Neural progenitor cell (in vitro differentiated cells): Measurements from ENCODE around the gene H2AZ2. TPM values are rescaled to one million over a fixed set of nuclear protein-coding genes. Genes with fewer than 3 reads are reported as not detected.
A peak's percentile ranks its signal among the peaks of the same experiment; 100 is the strongest.
"Not testable (repeated sequence)": the region's sequence is repeated elsewhere in the genome, so short reads cannot be mapped to it uniquely, and the experiment has no call there.

ENCODE experiments used
- DNase-seq: peaks from one replicate; pipeline ENCODE4 v3.0.0-alpha.2; 2016; ENCODE audit warnings: low spot score
- H2AFZ ChIP-seq: fragments of 200-600 bp; sonication (generic); replicated peaks from 2 replicates; pipeline ENCODE4 v1.6.1; 2016; ENCODE audit warnings: antibody characterized with exemption
- H3F3A ChIP-seq: fragments of 200-600 bp; sonication (generic); 2 replicates; pipeline ENCODE4 v1.6.1; 2016; ENCODE audit warnings: antibody characterized with exemption, low read depth
- H3K27ac ChIP-seq: fragments of 200-600 bp; sonication (generic); 2 replicates; pipeline ENCODE4 v1.5.1; 2016; ENCODE audit warnings: mild to moderate bottlenecking
- H3K27me3 ChIP-seq: fragments of 200-600 bp; sonication (generic); 2 replicates; pipeline ENCODE4 v1.6.1; 2016; ENCODE audit warnings: mild to moderate bottlenecking, moderate library complexity
- H3K36me3 ChIP-seq: fragments of 200-600 bp; sonication (generic); 2 replicates; pipeline ENCODE4 v1.5.1; 2016
- H3K4me1 ChIP-seq: fragments of 200-600 bp; sonication (generic); 2 replicates; pipeline ENCODE4 v1.6.1; 2016; ENCODE audit warnings: mixed run types
- H3K4me2 ChIP-seq: fragments of 200-600 bp; sonication (generic); 2 replicates; pipeline ENCODE4 v1.6.1; 2016
- H3K4me3 ChIP-seq: fragments of 200-600 bp; sonication (generic); 2 replicates; pipeline ENCODE4 v1.5.1; 2016
- H3K79me2 ChIP-seq: fragments of 200-600 bp; sonication (generic); 2 replicates; pipeline ENCODE4 v1.6.1; 2016; ENCODE audit warnings: low read depth
- H3K9ac ChIP-seq: fragments of 200-600 bp; sonication (generic); 2 replicates; pipeline ENCODE4 v1.6.1; 2016
- H3K9me3 ChIP-seq: fragments of 200-600 bp; sonication (generic); 2 replicates; pipeline ENCODE4 v1.5.1; 2016; ENCODE audit warnings: low read depth
- H4K20me1 ChIP-seq: fragments of 200-600 bp; sonication (generic); 2 replicates; pipeline ENCODE4 v1.6.1; 2016; ENCODE audit warnings: low read depth
- H3K27ac Mint-ChIP-seq: 3 replicates; pipeline ENCODE4 v1.8.0; 2021; ENCODE audit warnings: mixed read lengths
- H3K27me3 Mint-ChIP-seq: 2 replicates; pipeline ENCODE4 v1.8.0; 2022; ENCODE audit warnings: low read depth, mild to moderate bottlenecking, inconsistent platforms, moderate library complexity, mixed read lengths; ENCODE audit not compliant: insufficient read depth
- H3K36me3 Mint-ChIP-seq: 3 replicates; pipeline ENCODE4 v1.8.0; 2021; ENCODE audit warnings: mixed read lengths
- H3K4me1 Mint-ChIP-seq: 3 replicates; pipeline ENCODE4 v1.8.0; 2021; ENCODE audit warnings: mixed read lengths
- H3K4me3 Mint-ChIP-seq: 3 replicates; pipeline ENCODE4 v1.8.0; 2021; ENCODE audit warnings: mild to moderate bottlenecking, moderate library complexity, mixed read lengths
- H3K9me3 Mint-ChIP-seq: 3 replicates; pipeline ENCODE4 v1.8.0; 2020; ENCODE audit warnings: mixed read lengths
- EZH2 ChIP-seq: fragments of 200-600 bp; sonication (generic); IDR thresholded peaks from 2 replicates; pipeline ENCODE4 v1.6.1; 2017; ENCODE audit warnings: antibody characterized with exemption, mild to moderate bottlenecking, moderate library complexity
- EZH2phosphoT487 ChIP-seq: fragments of 200-600 bp; sonication (generic); IDR thresholded peaks from 2 replicates; pipeline ENCODE4 v1.6.1; 2017; ENCODE audit warnings: antibody characterized with exemption
- total RNA-seq: library from RNA; depleted of rRNA; stranded (reverse); fragments of >200 nt; gene quantifications from 2 replicates; pipeline ENCODE4 v1.2.3, GENCODE V29; 2015; ENCODE audit warnings: low replicate concordance
- TF ChIP-seq, protein P1 (sequence below): fragments of 200-600 bp; sonication (generic); IDR thresholded peaks from 2 replicates; pipeline ENCODE4 v1.5.1; 2017; ENCODE audit warnings: antibody characterized with exemption, mild to moderate bottlenecking

The H2AZ2 gene
- total RNA-seq, 1 donor from 2014 or later: 462 TPM

DNA sequence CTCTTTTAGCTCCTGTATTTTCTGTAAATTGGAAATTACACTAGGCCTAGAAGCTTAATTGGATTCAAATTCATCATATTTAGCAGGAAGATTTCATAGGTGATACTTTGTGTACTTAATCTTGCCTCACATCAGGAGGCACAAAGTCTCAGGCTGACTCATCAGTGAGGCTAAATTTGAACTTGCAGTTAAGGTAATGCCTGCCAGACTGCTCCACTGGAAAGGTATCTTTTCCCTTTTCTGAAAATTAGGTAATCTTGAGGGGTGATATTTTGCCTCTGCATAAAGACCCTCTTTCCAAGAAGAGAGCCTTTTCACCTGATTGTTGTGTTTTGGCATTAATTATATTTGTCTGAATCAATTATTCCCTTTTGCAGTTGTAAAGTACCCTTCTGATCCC, 36.8 kb downstream of the H2AZ2 start:
- H3F3A ChIP-seq: no peaks in the 10 kb centered on the region
- no peak for DNase-seq
- H3K27ac ChIP-seq: no peak overlapping the region
- no peak overlapping the region for H3K9ac ChIP-seq
- no peaks in the 10 kb centered on the region for H4K20me1 ChIP-seq
- Mint-ChIP-seq H3K4me3 (no peak overlapping the region), H3K27ac (no peak overlapping the region), H3K27me3 (no peaks in the 10 kb centered on the region), H3K4me1 (no peaks in the 10 kb centered on the region), H3K36me3 (peaks cover 3% of the 10 kb centered on the region), H3K9me3 (no peaks in the 10 kb centered on the region)
- no peak overlapping the region for H3K4me2 ChIP-seq
- H3K36me3 ChIP-seq: no peaks in the 10 kb centered on the region
- no peaks in the 10 kb centered on the region for H3K27me3 ChIP-seq
- no peaks in the 10 kb centered on the region for H3K9me3 ChIP-seq
- no peak overlapping the region for H2AFZ ChIP-seq
- H3K4me3 ChIP-seq: no peak overlapping the region
- TF ChIP-seq EZH2: no peak
- H3K4me1 ChIP-seq: no peaks in the 10 kb centered on the region
- no peaks in the 10 kb centered on the region for H3K79me2 ChIP-seq

DNA sequence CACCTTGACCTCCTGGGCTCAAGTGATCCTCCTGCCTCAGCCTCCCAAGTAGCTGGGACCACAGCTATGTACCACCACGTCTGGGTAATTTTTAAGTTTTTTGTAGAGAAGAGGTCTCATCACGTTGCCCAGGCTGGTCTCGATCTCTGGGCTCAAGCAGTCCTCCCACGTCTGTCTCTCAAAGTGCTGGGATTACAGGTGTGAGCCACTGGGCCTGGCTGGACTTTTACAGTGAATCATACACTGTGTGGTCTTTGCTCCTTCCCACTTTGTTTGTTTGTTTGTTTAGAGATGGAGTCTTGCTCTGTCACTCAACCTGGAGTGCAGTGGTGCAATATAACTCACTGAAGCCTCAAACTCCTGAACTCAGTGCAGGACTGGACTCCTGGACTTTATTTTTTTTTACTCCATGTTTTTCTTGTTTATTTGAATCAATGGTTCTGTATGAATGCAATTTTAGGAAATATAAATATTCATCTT, 38.9 kb downstream of the H2AZ2 start:
- no peaks in the 10 kb centered on the region for H3K4me1 Mint-ChIP-seq
- Histone ChIP-seq H3K4me1 (no peaks in the 10 kb centered on the region), H3K27ac (no peak overlapping the region), H3K4me3 (no peak overlapping the region), H3K9me3 (no peaks in the 10 kb centered on the region), H3K9ac (no peak overlapping the region), H4K20me1 (no peaks in the 10 kb centered on the region), H3K79me2 (no peaks in the 10 kb centered on the region), H2AFZ (no peak overlapping the region), H3F3A (peaks cover 13% of the 10 kb centered on the region), H3K4me2 (no peak overlapping the region), H3K27me3 (no peaks in the 10 kb centered on the region), H3K36me3 (no peaks in the 10 kb centered on the region)
- no peak overlapping the region for H3K27ac Mint-ChIP-seq
- H3K36me3 Mint-ChIP-seq: peaks cover 3% of the 10 kb centered on the region
- no peak for DNase-seq
- no peaks in the 10 kb centered on the region for H3K9me3 Mint-ChIP-seq
- no peaks in the 10 kb centered on the region for H3K27me3 Mint-ChIP-seq
- no peak overlapping the region for H3K4me3 Mint-ChIP-seq
- TF ChIP-seq, protein P1, sequence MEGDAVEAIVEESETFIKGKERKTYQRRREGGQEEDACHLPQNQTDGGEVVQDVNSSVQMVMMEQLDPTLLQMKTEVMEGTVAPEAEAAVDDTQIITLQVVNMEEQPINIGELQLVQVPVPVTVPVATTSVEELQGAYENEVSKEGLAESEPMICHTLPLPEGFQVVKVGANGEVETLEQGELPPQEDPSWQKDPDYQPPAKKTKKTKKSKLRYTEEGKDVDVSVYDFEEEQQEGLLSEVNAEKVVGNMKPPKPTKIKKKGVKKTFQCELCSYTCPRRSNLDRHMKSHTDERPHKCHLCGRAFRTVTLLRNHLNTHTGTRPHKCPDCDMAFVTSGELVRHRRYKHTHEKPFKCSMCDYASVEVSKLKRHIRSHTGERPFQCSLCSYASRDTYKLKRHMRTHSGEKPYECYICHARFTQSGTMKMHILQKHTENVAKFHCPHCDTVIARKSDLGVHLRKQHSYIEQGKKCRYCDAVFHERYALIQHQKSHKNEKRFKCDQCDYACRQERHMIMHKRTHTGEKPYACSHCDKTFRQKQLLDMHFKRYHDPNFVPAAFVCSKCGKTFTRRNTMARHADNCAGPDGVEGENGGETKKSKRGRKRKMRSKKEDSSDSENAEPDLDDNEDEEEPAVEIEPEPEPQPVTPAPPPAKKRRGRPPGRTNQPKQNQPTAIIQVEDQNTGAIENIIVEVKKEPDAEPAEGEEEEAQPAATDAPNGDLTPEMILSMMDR: no peak
- TF ChIP-seq EZH2: no peak
- no peak for TF ChIP-seq EZH2phosphoT487

DNA sequence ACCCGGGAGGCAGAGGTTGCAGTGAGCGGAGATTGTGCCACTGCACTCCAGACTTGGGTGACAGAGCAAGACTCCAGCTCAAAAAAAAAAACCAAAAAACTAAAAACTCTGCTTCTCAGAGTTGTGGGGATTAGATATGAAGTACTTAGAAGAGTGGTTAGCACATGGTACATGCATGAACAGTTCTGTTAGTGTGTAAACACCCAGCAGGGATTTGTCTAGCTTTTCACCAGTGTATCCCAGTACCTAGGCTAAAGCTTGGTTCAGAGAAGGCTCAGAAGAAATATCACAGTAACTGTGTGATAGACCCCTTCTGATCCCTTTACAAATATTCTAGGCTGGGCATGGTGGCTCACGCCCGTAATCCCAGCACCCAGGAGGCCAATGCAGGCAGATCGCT, 41.9 kb downstream of the H2AZ2 start:
- no peaks in the 10 kb centered on the region for H3K36me3 ChIP-seq
- TF ChIP-seq, protein P1: no peak
- no peak for TF ChIP-seq EZH2
- no peak for TF ChIP-seq EZH2phosphoT487
- no peaks in the 10 kb centered on the region for H3K9me3 Mint-ChIP-seq
- no peak overlapping the region for H3K4me2 ChIP-seq
- H2AFZ ChIP-seq: no peak overlapping the region
- H3K9me3 ChIP-seq: no peaks in the 10 kb centered on the region
- peaks cover 41% of the 10 kb centered on the region for H3F3A ChIP-seq
- peaks cover 17% of the 10 kb centered on the region for H4K20me1 ChIP-seq
- no peaks in the 10 kb centered on the region for H3K4me1 Mint-ChIP-seq
- peaks cover 17% of the 10 kb centered on the region for H3K36me3 Mint-ChIP-seq
- no peak overlapping the region for H3K4me3 Mint-ChIP-seq
- H3K79me2 ChIP-seq: peaks cover 6% of the 10 kb centered on the region
- no peak overlapping the region for H3K4me3 ChIP-seq
- H3K27ac Mint-ChIP-seq: no peak overlapping the region
- DNase-seq: no peak
- H3K27ac ChIP-seq: no peak overlapping the region
- no peaks in the 10 kb centered on the region for H3K4me1 ChIP-seq
- no peaks in the 10 kb centered on the region for H3K27me3 ChIP-seq
- H3K9ac ChIP-seq: no peak overlapping the region
- H3K27me3 Mint-ChIP-seq: peaks cover 2% of the 10 kb centered on the region

DNA sequence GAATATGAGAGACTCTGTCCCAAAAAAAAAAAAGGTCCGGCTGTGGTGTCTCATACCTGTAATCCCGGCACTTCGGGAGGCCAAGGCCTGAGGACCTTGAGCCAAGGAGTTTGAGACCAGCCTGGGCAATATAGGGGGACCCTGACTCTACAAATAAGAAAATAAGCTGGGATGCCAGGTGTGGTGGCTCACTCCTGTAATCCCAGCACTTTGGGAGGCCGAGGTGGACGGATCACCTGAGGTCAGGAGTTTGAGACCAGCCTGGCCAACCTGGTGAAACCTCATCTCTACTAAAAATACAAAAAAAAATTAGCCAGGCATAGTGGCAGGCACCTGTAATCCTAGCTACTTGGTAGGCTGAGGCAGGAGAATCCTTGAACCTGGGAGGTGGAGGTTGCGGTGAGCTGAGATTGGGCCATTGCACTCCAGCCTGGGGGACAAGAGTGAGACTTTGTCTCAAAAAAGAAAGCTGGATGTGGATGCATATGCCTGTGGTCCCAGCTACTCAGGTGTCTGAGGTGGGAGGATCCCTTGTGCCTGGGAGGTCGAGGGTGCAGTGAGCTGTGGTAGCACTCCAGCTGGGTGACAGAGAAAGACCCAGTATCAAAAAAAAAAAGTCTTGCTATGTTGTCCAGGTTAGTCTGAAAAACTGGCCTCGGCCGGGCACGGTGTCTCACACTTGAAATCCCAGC, 43.9 kb downstream of the H2AZ2 start:
- not testable (repeated sequence) for DNase-seq, H3K4me3 Mint-ChIP-seq, H3K4me1 ChIP-seq, H3K4me2 ChIP-seq, H3K27me3 ChIP-seq, H3K9ac ChIP-seq, H3K27ac Mint-ChIP-seq, H3K9me3 ChIP-seq, H3K4me3 ChIP-seq, H3K9me3 Mint-ChIP-seq, H2AFZ ChIP-seq, H3K27me3 Mint-ChIP-seq, H3K4me1 Mint-ChIP-seq
- Histone ChIP-seq H4K20me1 (peaks cover 36% of the 10 kb centered on the region), H3F3A (peaks cover 60% of the 10 kb centered on the region), H3K27ac (peak overlapping the region; percentile 6), H3K36me3 (peaks cover 12% of the 10 kb centered on the region), H3K79me2 (peaks cover 25% of the 10 kb centered on the region)
- H3K36me3 Mint-ChIP-seq: peaks cover 28% of the 10 kb centered on the region
